H9 (cell line): Measurements from ENCODE around the gene LRRC28. TPM values are rescaled to one million over a fixed set of nuclear protein-coding genes. Genes with fewer than 3 reads are reported as not detected.

Experiments
- DNase-seq: peaks from one replicate; pipeline ENCODE4 v3.0.0-alpha.2; 2017
- H2AFZ ChIP-seq: one replicate; pipeline ENCODE4 v1.6.1; 2013; ENCODE audit warnings: mild to moderate bottlenecking, low read length, control low read depth, moderate library complexity
- H2AK5ac ChIP-seq: 2 replicates; pipeline ENCODE4 v1.6.1; 2013; ENCODE audit warnings: low read length, control low read depth, mixed read lengths; ENCODE audit not compliant: insufficient read length
- H2BK120ac ChIP-seq: one replicate; pipeline ENCODE4 v1.6.1; 2013; ENCODE audit warnings: low read depth, mild to moderate bottlenecking, low read length, control low read depth, inconsistent platforms; ENCODE audit not compliant: poor library complexity, severe bottlenecking
- H2BK12ac ChIP-seq: 2 replicates; pipeline ENCODE4 v1.6.1; 2013; ENCODE audit warnings: low read length, control low read depth, mixed read lengths, low read depth; ENCODE audit not compliant: insufficient read length
- H2BK15ac ChIP-seq: 2 replicates; pipeline ENCODE4 v1.6.1; 2013; ENCODE audit warnings: low read depth, low read length, control low read depth
- H2BK20ac ChIP-seq: one replicate; pipeline ENCODE4 v1.6.1; 2013; ENCODE audit warnings: low read depth, mild to moderate bottlenecking, low read length, control low read depth, inconsistent platforms; ENCODE audit not compliant: poor library complexity, severe bottlenecking
- H2BK5ac ChIP-seq: 2 replicates; pipeline ENCODE4 v1.6.1; 2013; ENCODE audit warnings: low read length, control low read depth, mixed read lengths; ENCODE audit not compliant: insufficient read length
- H3K14ac ChIP-seq: 2 replicates; pipeline ENCODE4 v1.6.1; 2013; ENCODE audit warnings: low read length, control low read depth; ENCODE audit not compliant: insufficient read depth
- H3K18ac ChIP-seq: 2 replicates; pipeline ENCODE4 v1.6.1; 2013; ENCODE audit warnings: low read depth, mild to moderate bottlenecking, mixed read lengths, low read length, control low read depth; ENCODE audit not compliant: insufficient read length
- H3K23ac ChIP-seq: 2 replicates; pipeline ENCODE4 v1.6.1; 2013; ENCODE audit warnings: low read length, control low read depth, mixed read lengths, low read depth; ENCODE audit not compliant: insufficient read length
- H3K23me2 ChIP-seq: 2 replicates; pipeline ENCODE4 v1.6.1; 2013; ENCODE audit warnings: low read depth, mild to moderate bottlenecking, mixed read lengths, low read length, control low read depth; ENCODE audit not compliant: insufficient read length, poor library complexity, severe bottlenecking
- H3K27ac ChIP-seq: 2 replicates; pipeline ENCODE4 v1.5.1; 2013; ENCODE audit warnings: low read length, control low read depth, mixed read lengths, low read depth; ENCODE audit not compliant: insufficient read length
- H3K27me3 ChIP-seq: 2 replicates; pipeline ENCODE4 v1.6.1; 2013; ENCODE audit warnings: low read length, control low read depth, inconsistent platforms; ENCODE audit not compliant: insufficient read depth
- H3K4ac ChIP-seq: 2 replicates; pipeline ENCODE4 v1.6.1; 2013; ENCODE audit warnings: low read depth, mild to moderate bottlenecking, control low read depth, inconsistent platforms, low read length, moderate library complexity
- H3K4me1 ChIP-seq: 2 replicates; pipeline ENCODE4 v1.6.1; 2013; ENCODE audit warnings: low read length, control low read depth, inconsistent platforms; ENCODE audit not compliant: insufficient read depth
- H3K4me2 ChIP-seq: 2 replicates; pipeline ENCODE4 v1.6.1; 2013; ENCODE audit warnings: low read length, control low read depth, mixed read lengths; ENCODE audit not compliant: insufficient read length, insufficient read depth
- H3K56ac ChIP-seq: 2 replicates; pipeline ENCODE4 v1.6.1; 2013; ENCODE audit warnings: low read depth, mild to moderate bottlenecking, mixed read lengths, low read length, control low read depth; ENCODE audit not compliant: insufficient read length
- H3K79me1 ChIP-seq: 2 replicates; pipeline ENCODE4 v1.6.1; 2013; ENCODE audit warnings: low read depth, mild to moderate bottlenecking, moderate library complexity, low read length, control low read depth, inconsistent platforms; ENCODE audit not compliant: insufficient read depth, poor library complexity, severe bottlenecking
- H3K79me2 ChIP-seq: 2 replicates; pipeline ENCODE4 v1.6.1; 2013; ENCODE audit warnings: low read length, control low read depth, inconsistent platforms; ENCODE audit not compliant: insufficient read depth
- H3K9ac ChIP-seq: 2 replicates; pipeline ENCODE4 v1.6.1; 2013; ENCODE audit warnings: low read length, control low read depth, mixed read lengths; ENCODE audit not compliant: insufficient read length; ENCODE audit errors: extremely low read depth
- H3K9me3 ChIP-seq: one replicate; pipeline ENCODE4 v1.6.1; 2013; ENCODE audit warnings: low read depth, low read length, inconsistent platforms; ENCODE audit not compliant: control insufficient read depth
- H3T11ph ChIP-seq: one replicate; pipeline ENCODE4 v1.6.1; 2013; ENCODE audit warnings: mild to moderate bottlenecking, low read length, control low read depth, inconsistent platforms
- H4K20me1 ChIP-seq: one replicate; pipeline ENCODE4 v1.6.1; 2013; ENCODE audit not compliant: control insufficient read depth, insufficient read length, insufficient read depth
- H4K5ac ChIP-seq: 2 replicates; pipeline ENCODE4 v1.6.1; 2013; ENCODE audit warnings: low read depth, mild to moderate bottlenecking, mixed read lengths, low read length, control low read depth; ENCODE audit not compliant: insufficient read length
- H4K8ac ChIP-seq: replicated peaks from 2 replicates; pipeline ENCODE4 v1.6.1; 2013; ENCODE audit warnings: low read length, control low read depth, mixed read lengths, low read depth; ENCODE audit not compliant: insufficient read length
- H4K91ac ChIP-seq: 2 replicates; pipeline ENCODE4 v1.6.1; 2013; ENCODE audit warnings: low read depth, mild to moderate bottlenecking, moderate library complexity, mixed read lengths, low read length, control low read depth; ENCODE audit not compliant: insufficient read length
- H3K27ac Mint-ChIP-seq, 3 experiments: 2 replicates in 2 of 3; 3 replicates in 1 of 3; pipeline ENCODE4 v1.8.0; 2020 to 2021; ENCODE audit warnings: mixed read lengths in 3 of 3, mild to moderate bottlenecking in 1 of 3, moderate library complexity in 1 of 3
- H3K27me3 Mint-ChIP-seq: 2 replicates; pipeline ENCODE4 v1.8.0; 2021; ENCODE audit warnings: low read depth, mild to moderate bottlenecking, moderate library complexity, mixed read lengths
- H3K36me3 Mint-ChIP-seq, 3 experiments: 2 replicates in 2 of 3; 3 replicates in 1 of 3; pipeline ENCODE4 v1.8.0; 2020 to 2021; ENCODE audit warnings: low read depth in 3 of 3, mixed read lengths in 3 of 3; ENCODE audit not compliant: insufficient read depth in 1 of 3
- H3K4me1 Mint-ChIP-seq, 2 experiments: 2 replicates each; pipeline ENCODE4 v1.8.0; 2020; ENCODE audit warnings: mixed read lengths in 2 of 2
- H3K4me3 Mint-ChIP-seq, 2 experiments: 2 replicates in 1 of 2; 3 replicates in 1 of 2; pipeline ENCODE4 v1.8.0; 2020 to 2021; ENCODE audit warnings: mild to moderate bottlenecking in 2 of 2, mixed read lengths in 2 of 2, moderate library complexity in 1 of 2
- H3K9me3 Mint-ChIP-seq, 2 experiments: 2 replicates in 1 of 2; 3 replicates in 1 of 2; pipeline ENCODE4 v1.8.0; 2020; ENCODE audit warnings: mild to moderate bottlenecking in 2 of 2, mixed read lengths in 2 of 2, moderate library complexity in 1 of 2
- WGBS: extraction: QIAGEN DNeasy Blood & Tissue Kit; methylation state at CpG from one replicate; pipeline ENCODE4 v1.1.7; 2013; ENCODE audit warnings: missing lambda C conversion rate, low lambda C conversion rate, mixed read lengths; ENCODE audit not compliant: insufficient read length; ENCODE audit errors: extremely low coverage; 5-methylcytosine and 5-hydroxymethylcytosine counted together
- total RNA-seq: library from RNA; stranded (reverse); gene quantifications from 2 replicates; pipeline ENCODE4 v1.2.1, GENCODE V29; 2021
- TF ChIP-seq, protein P1 (sequence below): fragments of 200-600 bp; sonication (generic); conservative IDR thresholded peaks from 3 replicates; pipeline ENCODE4 v1.8.0; 2021; ENCODE audit warnings: antibody characterized with exemption, mild to moderate bottlenecking

Gene LRRC28
- total RNA-seq, 1 experiment from 2014 or later, result 17.6 TPM

DNA sequence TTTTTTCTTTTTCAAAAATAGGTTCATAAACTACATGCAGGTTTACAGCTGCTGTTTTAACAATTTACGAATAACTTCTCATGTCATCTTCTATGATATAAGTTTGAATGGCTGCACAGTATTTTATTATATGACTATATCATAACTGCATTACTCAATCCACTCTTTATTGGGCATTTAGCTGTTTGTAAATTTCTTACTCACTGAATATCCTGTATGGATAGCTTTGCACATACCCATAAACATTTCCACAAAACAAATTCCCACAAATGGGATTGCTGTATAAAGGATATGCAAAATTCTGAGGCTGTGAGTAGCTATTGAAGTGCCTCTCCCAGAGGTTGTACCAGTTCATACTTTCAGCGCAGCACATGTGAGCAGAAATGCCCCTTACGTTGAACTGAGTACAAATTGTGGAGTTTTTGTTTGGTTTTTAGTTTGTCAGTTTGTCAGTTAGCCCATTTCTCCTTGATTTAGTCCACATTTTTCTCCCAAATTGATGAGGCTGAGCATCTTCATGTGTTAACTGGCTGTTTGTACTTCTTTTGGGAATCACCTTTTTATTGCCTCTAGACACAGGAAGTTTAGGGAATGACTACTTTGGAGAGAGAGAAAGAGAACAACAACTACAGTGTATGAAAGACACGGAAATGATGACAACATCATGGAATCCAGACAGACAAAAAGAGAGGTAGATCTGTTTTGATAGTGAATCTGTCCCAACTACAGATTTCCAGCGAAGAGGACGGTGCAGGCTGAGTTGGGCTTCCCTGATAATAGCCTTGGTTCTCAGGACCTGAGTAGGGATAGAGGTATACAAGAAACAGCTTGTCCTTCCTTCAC, 26.7 kb upstream of the LRRC28 start:
- TF ChIP-seq, protein P1, sequence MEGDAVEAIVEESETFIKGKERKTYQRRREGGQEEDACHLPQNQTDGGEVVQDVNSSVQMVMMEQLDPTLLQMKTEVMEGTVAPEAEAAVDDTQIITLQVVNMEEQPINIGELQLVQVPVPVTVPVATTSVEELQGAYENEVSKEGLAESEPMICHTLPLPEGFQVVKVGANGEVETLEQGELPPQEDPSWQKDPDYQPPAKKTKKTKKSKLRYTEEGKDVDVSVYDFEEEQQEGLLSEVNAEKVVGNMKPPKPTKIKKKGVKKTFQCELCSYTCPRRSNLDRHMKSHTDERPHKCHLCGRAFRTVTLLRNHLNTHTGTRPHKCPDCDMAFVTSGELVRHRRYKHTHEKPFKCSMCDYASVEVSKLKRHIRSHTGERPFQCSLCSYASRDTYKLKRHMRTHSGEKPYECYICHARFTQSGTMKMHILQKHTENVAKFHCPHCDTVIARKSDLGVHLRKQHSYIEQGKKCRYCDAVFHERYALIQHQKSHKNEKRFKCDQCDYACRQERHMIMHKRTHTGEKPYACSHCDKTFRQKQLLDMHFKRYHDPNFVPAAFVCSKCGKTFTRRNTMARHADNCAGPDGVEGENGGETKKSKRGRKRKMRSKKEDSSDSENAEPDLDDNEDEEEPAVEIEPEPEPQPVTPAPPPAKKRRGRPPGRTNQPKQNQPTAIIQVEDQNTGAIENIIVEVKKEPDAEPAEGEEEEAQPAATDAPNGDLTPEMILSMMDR, result no peak
- no peak overlapping the region for H2BK12ac ChIP-seq

More for the DNA sequence above, 26.7 kb upstream of the LRRC28 start:
- H3K27ac Mint-ChIP-seq, result no peak overlapping the region
- peaks cover 9% of the 10 kb centered on the region in 2 experiments for H3K4me1 Mint-ChIP-seq
- H3K27me3 Mint-ChIP-seq, result no peaks in the 10 kb centered on the region
- H3K23me2 ChIP-seq, result no peaks in the 10 kb centered on the region
- H3K79me2 ChIP-seq, result no peaks in the 10 kb centered on the region
- H3K36me3 Mint-ChIP-seq, result peaks cover 3 to 25% (median 21%) of the 10 kb centered on the region in 3 experiments; a peak in 6 of 7 replicates
- no peak overlapping the region for H3K56ac ChIP-seq
- H3K9me3 ChIP-seq, result no peaks in the 10 kb centered on the region
- no peak overlapping the region for H2AK5ac ChIP-seq
- no peak overlapping the region for H4K8ac ChIP-seq
- H2BK120ac ChIP-seq, result no peak overlapping the region
- H2AFZ ChIP-seq, result no peak overlapping the region
- H3T11ph ChIP-seq, result no peak overlapping the region
- no peak overlapping the region for H3K18ac ChIP-seq
- no peaks in the 10 kb centered on the region for H3K27me3 ChIP-seq
- H3K9ac ChIP-seq, result no peak overlapping the region
- no peak overlapping the region for H2BK20ac ChIP-seq
- no peak overlapping the region for H3K14ac ChIP-seq
- H3K4me3 Mint-ChIP-seq, result no peak overlapping the region
- H3K4ac ChIP-seq, result no peak overlapping the region
- no CpG with 5 or more reads among the region's 6 CpGs for WGBS
- no peak overlapping the region for H3K4me2 ChIP-seq
- no peaks in the 10 kb centered on the region for H3K79me1 ChIP-seq
- no peak overlapping the region for H4K91ac ChIP-seq
- H3K9me3 Mint-ChIP-seq, result no peaks in the 10 kb centered on the region
- no peak overlapping the region for H2BK5ac ChIP-seq
- no peak overlapping the region for H2BK15ac ChIP-seq
- no peaks in the 10 kb centered on the region for H3K4me1 ChIP-seq
- no peak for DNase-seq
- no peaks in the 10 kb centered on the region for H4K20me1 ChIP-seq
- no peak overlapping the region for H3K27ac ChIP-seq
- H4K5ac ChIP-seq, result no peak overlapping the region
- no peak overlapping the region for H3K23ac ChIP-seq
